ENCODE data around the gene DCAF4.
"Not testable (repeated sequence)": the region's sequence is repeated elsewhere in the genome, so short reads cannot be mapped to it uniquely, and the experiment has no call there.

The DCAF4 gene

GRCh38 chr14:72939630-72940029 lies 13.4 kb downstream of the DCAF4 start:
- no peak for DNase-seq

DNA sequence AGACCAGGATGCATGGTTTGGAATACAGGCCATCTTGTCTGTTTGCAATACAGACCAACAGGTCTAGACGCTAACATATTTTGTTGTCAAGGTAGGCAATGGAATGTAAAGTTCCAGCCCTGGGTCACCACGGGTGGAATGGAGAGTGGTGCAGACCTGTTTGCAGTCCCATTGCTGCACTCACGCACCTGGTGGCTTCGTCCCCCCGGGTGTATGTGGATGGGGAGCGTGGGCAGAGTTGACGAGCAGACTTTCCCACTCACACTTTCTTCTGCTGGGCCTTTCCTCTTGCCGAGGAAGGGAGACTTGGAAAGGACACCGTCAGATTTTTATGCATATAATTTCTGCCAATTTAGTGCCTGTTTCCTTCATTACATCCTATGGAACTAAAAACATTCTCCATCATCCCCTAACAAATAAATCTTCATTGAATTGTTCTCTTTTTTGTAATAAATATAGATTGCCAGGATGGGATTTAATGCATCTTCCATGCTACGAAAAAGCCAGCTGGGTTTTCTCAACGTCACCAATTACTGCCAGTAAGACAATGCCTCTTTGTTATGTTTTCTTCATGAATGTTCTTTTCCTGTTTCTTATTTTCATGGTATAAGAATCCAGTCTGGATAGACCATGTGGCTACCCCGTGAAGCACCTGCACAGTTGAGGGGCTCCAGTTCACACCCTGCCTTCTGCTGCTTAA lies 15.2 kb downstream of the DCAF4 start:
- no peak for DNase-seq

DNA sequence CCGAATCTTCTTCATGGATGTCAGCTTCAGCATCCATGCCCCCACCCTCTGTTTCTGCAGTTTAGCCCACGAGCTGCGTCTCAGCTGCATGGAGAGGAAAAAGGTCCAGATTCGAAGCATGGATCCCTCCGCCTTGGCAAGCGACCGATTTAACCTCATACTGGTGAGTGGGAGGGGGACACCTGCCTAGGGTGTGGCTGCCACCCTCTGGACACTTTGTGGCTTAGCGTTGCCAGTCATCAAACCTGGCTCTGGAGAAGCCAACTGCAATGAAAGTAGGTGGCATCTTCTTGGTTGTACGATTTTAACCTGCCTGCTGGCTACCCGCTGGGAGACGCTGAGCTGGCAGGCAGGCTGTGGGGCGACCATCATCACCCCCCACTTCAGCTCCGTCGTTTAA lies 16.7 kb downstream of the DCAF4 start:
- no peak for DNase-seq

DNA sequence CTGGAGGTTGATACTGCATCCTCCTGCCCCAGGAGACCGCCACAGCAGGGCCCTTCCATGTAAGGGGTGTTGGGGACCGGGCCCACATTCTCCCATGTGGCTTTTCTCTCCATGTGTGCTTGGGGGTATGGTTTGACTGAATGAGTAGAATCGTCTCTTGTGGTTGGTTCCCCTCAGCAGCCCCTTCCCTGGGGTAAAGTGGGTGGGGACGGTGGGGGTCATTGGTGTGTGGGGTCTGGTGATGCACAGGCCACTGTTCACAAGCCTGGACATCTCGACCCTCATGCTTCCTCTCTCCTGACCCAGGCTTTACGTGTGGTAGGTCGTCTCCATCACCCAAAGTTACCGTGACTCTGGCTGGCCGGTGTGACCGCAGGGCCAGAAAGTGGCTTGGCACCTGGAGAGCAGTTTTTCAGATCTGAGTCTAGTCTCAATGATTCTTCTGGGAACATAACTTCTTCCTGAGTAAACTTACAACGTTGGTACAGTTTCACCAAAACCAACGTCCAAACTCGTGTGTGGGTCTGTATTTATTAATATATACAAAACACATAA lies 17.7 kb downstream of the DCAF4 start:
- no peak for DNase-seq

DNA sequence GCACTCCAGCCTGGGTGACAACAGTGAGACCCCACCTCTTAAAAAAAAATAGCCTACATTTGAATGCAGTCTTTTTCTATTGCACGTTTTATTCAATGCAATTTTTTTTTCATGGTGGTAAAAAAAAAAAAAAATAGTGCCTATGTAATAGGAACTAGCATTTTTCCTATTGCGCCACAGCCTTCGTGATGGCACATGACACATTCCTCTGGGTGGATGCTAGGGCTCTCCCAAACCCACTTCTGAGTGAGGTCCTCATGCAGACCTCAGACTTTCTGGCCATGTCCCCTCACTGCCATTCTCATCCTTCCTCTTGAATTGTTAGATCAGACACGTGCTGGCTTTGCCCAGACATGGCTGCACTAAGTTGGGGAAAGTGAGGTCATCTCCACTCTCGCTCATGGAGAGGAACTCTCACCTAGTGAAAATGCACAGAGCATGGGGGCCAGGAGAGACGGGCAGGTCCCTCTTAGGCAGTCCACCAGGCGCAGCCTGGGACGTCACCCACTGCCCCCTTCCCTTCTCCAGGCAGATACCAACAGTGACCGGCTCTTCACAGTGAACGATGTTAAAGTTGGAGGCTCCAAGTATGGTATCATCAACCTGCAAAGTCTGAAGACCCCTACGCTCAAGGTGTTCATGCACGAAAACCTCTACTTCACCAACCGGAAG lies 19.2 kb downstream of the DCAF4 start:
- DNase-seq = no peak

DNA sequence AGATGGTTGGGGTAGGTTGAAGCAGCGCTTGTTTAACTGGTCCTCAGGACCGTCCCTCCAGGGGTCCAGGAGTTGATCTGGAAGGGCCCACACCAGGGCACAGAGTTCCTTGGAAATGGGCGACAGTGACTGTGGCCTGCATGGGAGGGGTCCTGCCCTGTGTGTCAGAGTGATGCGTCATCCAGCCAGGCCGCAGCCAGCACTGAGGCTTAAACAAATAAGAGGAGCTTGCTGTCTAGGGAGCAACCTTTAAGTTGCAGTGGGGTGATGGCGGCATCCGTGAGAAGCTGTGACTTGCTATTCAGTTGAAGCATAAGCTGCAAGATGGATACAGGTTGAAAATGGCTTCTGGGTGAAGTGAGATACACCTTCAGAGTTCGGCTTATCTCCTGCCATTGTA lies 20.2 kb downstream of the DCAF4 start:
- no peak for DNase-seq

DNA sequence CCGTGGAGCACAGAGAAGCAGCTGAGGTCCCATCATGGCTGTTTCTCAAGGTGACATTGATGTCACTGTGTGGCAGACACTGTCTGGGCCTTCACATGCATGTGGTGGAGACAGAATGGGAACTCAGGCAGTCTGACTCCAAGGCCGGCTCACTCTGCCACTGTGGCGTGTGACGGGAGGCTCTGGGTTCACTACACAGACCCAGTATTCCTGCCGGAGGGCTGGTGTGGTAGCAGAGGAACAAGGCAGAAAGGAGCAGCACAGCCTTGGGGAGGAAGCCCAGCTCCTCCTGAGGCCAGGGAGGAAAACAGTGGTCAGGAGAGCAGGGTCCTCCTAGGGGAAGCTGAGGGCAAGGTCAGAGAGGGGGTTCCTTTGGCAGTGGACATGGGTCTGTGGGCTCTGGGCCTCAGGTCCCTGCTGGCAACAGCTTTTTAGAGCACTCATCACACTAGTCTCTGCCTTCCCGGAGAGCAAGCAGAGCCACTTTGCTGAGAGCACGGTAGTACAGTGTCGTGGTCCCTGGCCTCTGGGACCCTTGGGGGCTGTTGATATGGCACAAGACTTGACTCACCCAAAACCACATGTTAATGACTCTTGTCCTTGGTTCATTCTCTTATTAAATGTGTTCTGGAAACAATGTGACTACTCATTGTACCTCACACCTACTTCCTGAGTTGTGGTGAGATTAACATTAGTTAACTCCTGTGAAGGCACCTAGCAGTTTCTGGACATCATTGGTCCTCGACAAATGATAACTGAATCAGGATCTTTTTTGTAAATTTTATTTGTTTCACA lies 21.3 kb downstream of the DCAF4 start:
- DNase-seq = no peak

GRCh38 chr14:72948481-72949138 lies 22.3 kb downstream of the DCAF4 start:
- DNase-seq = peak; percentile 65 to 66

DNA sequence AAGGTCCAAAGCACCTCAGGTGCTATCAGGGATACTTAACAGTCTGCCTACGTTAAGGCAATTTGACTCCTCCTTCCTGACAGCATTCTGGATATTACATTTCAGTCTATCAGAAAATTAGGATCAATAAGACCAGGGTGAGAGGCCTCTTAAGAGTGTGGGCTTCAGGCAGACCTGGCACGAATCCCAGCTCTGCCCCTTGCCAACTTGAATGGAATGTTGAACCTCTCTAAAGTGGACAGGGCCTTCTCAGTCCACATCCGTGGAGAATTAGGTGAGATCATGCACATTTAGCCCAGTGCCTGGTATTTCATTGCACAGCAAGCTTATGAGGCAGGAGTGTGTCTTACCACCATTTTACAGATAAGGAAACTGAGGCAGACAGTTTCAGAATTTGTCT lies 25.9 kb downstream of the DCAF4 start:
- no peak for DNase-seq

GRCh38 chr14:72956741-72957140 lies 30.5 kb downstream of the DCAF4 start:
- not testable (repeated sequence) for DNase-seq

- no peak for DNase-seq
Observed at GRCh38 chr14:72957213-72957612, 30.9 kb downstream of the DCAF4 start.

DNA sequence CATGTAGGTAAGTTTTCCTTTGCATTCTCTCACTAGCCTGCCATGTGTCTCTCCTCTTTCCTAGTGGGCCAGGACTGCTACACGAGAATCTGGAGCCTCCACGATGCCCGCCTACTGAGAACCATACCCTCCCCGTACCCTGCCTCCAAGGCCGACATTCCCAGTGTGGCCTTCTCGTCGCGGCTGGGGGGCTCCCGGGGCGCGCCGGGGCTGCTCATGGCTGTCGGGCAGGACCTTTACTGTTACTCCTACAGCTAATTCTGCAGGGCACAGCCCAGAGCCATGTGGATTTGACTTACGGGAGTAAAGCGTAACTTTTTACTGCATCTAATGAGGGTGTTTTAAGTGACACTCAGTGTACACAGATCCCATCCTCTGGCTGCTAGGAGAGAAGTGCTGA lies 32.3 kb downstream of the DCAF4 start:
- no peak for DNase-seq

DNA sequence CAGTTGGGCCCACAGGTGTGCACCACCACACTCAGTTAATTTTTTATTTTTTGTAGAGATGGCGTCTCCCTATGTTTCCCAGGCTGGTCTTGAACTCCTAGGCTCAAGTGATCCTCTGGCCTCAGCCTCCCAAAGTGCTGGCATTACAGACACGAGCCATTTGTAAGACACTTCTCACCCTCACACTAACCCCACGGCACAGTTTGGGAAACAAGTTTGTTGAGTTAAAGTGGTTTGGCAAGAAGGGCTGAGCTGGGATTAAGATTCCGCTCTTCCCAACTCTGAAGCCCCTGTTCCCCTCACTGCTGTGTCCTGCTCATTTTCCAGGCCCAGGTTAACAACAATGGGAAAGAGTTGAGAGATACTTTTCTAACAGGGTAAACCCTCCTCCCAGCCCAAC lies 34.8 kb downstream of the DCAF4 start:
- DNase-seq = not testable (repeated sequence)

GRCh38 chr14:72961579-72962335 lies 35.5 kb downstream of the DCAF4 start:
- no peak for DNase-seq

DNA sequence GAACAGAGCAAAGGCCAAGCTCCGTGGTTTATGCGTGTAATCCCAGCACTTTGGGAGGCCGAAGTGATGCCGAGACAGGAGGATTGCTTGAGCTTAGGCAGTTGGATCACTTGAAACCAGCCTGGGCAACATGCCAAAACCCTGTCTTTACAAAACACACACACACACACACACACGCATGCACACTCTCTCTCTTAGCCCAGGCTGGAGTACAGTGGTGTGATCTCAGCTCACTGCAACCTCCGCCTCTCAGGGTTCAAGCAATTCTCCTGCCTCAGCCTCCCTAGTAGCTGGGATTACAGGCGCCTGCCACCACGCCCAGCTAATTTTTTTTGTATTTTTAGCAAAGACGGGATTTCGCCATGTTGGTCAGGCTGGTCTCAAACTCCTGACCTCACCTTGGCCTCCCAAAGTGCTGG lies 36.1 kb downstream of the DCAF4 start:
- DNase-seq = not testable (repeated sequence)

DNA sequence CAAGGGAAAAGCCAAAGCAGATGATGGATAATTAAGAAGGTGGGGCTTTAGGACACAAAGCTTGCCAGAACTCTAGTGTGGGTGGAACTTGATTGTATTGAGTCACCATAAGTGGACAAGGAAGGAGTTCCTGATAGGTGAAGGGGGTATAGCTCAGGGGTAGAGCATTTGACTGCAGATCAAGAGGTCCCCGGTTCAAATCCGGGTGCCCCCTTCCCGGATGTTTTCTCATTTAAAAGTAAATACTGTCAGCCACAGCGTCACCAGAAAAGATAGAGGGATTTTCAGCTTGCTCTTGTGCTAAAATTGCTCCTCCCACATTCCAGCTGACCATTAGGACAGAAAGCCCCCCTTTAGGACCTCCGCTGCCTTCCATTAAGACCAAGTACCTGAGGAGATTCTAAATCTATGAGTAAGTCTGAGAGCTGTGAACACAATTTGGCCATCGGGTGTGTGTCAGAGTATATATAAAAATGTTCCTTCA lies 36.6 kb downstream of the DCAF4 start:
- no peak for DNase-seq

- no peak for DNase-seq
Observed at GRCh38 chr14:72965249-72965648, 39.0 kb downstream of the DCAF4 start.

DNA sequence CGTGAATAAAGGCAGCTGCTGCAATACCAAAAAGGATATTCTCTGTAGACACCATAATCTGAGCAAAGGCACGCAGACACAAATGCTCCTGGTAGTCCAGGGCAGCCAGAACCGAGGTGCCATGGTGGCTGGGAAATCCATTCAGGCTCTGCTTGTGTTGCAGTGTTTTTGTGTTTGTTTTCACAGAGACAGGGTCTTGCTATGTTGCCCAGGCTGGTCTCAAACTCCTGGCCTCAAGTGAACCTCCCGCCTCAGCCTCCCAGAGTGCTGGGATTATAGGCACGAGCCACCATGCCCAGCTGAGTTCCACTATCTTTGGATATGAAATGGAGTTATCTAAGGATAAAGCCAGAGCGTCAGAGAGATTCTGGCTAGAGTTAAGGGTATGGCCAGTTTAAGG lies 39.8 kb downstream of the DCAF4 start:
- no peak for DNase-seq

DNA sequence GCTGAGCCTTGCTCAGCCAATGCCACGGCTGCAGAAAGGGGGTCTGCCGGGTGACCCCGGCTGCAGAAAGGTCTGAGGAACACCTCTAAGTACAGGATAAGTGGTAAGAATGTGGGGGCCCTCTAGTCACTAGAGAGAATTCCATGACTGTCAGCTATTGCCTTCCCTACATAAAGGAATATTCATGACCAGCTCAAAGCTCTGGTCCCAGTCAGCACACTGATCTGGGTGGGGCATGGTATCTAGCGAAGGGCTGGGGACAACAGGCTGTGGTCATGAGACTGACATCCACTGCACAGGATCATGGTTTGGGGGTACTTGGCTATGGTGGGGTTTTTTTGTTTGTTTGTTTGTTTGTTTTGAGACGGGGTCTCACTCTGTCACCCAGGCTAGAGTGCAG lies 42.1 kb downstream of the DCAF4 start:
- DNase-seq = no peak

DNA sequence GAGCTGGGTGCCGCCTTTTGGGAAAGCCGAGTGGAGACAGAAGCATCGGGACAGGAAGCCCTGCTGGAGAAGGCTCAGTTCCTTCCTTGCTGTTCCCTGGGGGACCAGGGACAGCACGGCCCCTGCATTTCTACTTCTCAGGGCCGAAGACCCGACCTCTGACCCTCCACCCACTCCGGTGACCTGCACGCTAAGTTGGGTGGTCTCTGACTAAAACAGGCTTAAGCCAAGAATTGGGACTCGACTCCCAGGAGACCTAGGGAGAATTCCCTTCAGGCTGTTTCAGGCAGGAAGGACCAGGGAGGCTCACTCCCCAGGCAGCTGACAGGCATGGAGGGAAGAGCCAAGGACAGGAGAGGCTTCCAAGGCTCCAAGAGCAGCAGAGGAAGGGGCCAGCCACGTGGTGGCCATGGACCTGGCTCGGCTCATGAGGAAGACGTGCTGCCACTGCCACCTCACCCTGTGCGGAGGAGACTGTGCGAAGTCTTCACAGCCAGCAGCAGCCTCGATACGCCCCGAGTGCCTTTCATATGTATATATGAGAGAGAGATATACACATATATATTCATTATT lies 43.9 kb downstream of the DCAF4 start:
- DNase-seq = no peak

DNA sequence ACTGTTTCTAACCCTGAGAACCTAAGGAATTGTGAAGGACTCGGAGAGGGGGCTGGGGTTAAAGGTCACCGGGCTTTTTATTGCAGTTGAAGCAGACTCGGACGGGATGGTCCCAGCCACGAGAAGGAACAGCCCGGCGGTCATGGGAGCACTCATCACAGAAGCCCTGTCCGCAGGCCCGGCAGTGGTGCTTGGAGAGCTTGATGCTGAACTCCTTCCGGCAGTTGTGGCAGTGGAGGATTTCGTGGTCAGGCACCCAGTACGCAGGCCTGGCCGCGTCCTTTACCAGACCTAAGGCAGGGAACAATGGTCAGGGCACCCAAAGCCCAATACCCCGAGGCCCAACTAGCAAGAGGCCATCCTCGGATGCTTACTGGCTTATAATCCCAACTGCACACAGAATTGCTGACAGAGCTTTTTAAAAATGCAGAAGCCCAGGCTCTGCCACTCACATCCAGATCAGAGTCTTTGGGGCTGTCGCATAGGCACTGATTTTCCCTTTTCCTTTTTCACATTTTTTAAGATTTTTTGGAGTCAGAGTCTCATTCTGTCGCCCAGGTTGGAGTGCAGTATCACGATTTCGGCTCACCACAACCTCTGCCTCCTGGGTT lies 44.7 kb downstream of the DCAF4 start:
- DNase-seq = no peak
